ENCODE data around the gene COL27A1. TPM values are rescaled to one million over a fixed set of nuclear protein-coding genes. Genes with fewer than 3 reads are reported as not detected.
A peak's percentile ranks its signal among the peaks of the same experiment; 100 is the strongest.

Gene COL27A1
- total RNA-seq, 3 donors from 2014 or later, result 3.5 to 22.0 (median 6.7) TPM

- no peak for DNase-seq (ENCODE audit: low spot score in 2 of 2)
- intact Hi-C loops (cut with DNase I; ENCODE audit: low total_unique reads), result no loop called here
- TF ChIP-seq POLR2A (IDR thresholded peaks at IDR 0.05) (no peak), POLR2AphosphoS5 (IDR thresholded peaks at IDR 0.05) (no peak)
- TF ChIP-seq, protein P1, sequence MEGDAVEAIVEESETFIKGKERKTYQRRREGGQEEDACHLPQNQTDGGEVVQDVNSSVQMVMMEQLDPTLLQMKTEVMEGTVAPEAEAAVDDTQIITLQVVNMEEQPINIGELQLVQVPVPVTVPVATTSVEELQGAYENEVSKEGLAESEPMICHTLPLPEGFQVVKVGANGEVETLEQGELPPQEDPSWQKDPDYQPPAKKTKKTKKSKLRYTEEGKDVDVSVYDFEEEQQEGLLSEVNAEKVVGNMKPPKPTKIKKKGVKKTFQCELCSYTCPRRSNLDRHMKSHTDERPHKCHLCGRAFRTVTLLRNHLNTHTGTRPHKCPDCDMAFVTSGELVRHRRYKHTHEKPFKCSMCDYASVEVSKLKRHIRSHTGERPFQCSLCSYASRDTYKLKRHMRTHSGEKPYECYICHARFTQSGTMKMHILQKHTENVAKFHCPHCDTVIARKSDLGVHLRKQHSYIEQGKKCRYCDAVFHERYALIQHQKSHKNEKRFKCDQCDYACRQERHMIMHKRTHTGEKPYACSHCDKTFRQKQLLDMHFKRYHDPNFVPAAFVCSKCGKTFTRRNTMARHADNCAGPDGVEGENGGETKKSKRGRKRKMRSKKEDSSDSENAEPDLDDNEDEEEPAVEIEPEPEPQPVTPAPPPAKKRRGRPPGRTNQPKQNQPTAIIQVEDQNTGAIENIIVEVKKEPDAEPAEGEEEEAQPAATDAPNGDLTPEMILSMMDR (IDR thresholded peaks at IDR 0.05), result no peak
- H3K36me3 ChIP-seq, result no peaks in the 10 kb centered on the region
- no peaks in the 10 kb centered on the region for H3K9me3 ChIP-seq
- no peak overlapping the region for H3K27ac ChIP-seq
- H3K4me1 ChIP-seq, result no peaks in the 10 kb centered on the region
- no peak overlapping the region for H3K4me3 ChIP-seq
- no peaks in the 10 kb centered on the region for H3K27me3 ChIP-seq
Measured at GRCh38 chr9:114230068-114230467, 74.7 kb downstream of the COL27A1 start.

- Histone ChIP-seq H3K9me3 (no peaks in the 10 kb centered on the region), H3K27ac (no peak overlapping the region), H3K36me3 (no peaks in the 10 kb centered on the region), H3K4me1 (no peaks in the 10 kb centered on the region), H3K27me3 (no peaks in the 10 kb centered on the region), H3K4me3 (no peak overlapping the region)
- intact Hi-C loops (cut with DNase I; ENCODE audit: low total_unique reads), result no loop called here
- no peak for TF ChIP-seq POLR2AphosphoS5 (IDR thresholded peaks at IDR 0.05)
- TF ChIP-seq, protein P1 (IDR thresholded peaks at IDR 0.05), result no peak
- no peak for TF ChIP-seq POLR2A (IDR thresholded peaks at IDR 0.05)
- DNase-seq (ENCODE audit: low spot score in 2 of 2), result no peak
Measured at GRCh38 chr9:114231273-114231672, 75.9 kb downstream of the COL27A1 start.

- no peaks in the 10 kb centered on the region for H3K4me1 ChIP-seq
- intact Hi-C loops (cut with DNase I; ENCODE audit: low total_unique reads), result no loop called here
- H3K27ac ChIP-seq, result no peak overlapping the region
- H3K4me3 ChIP-seq, result no peak overlapping the region
- H3K9me3 ChIP-seq, result no peaks in the 10 kb centered on the region
- TF ChIP-seq, protein P1 (IDR thresholded peaks at IDR 0.05), result no peak
- no peak for TF ChIP-seq POLR2A (IDR thresholded peaks at IDR 0.05)
- no peak for TF ChIP-seq POLR2AphosphoS5 (IDR thresholded peaks at IDR 0.05)
- H3K36me3 ChIP-seq, result no peaks in the 10 kb centered on the region
- H3K27me3 ChIP-seq, result no peaks in the 10 kb centered on the region
- no peak for DNase-seq (ENCODE audit: low spot score in 2 of 2)
Measured at GRCh38 chr9:114231719-114232449, 76.5 kb downstream of the COL27A1 start.

DNA sequence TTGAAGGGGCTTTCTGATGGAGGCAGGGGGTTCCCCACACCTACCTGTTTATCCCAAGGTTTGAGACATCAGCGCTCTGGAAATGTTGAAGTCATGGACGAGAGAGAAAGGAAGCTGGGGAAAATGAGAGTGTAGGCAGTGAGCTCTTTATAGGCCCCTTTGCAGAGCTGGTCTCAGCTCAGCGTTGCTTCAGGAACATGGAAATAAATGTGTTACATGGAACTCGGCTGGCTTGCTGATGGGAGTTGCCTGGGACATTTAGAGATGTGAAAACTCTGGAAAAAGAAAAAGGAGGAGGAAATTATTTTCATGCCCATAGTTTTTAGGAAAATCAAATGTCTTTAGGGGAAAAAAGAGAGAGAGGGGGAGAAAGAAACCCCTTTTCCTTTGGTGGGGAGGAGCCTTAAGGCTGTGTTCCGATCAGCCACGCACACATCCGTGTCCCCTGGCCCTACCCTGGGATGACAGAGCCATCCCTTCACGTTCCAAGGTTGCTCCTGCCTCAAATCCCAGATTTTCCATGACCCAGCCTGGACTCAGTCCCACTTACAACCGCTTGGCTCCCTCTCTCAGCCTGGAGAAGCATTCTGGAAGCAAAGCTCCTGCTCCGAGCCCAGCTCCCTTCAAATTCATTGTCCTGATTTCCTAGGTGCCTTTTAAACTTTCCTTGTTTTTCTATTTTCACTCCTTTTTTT, 78.3 kb downstream of the COL27A1 start:
- Histone ChIP-seq H3K4me1 (no peaks in the 10 kb centered on the region), H3K27me3 (no peaks in the 10 kb centered on the region), H3K9me3 (no peaks in the 10 kb centered on the region), H3K4me3 (no peak overlapping the region), H3K36me3 (no peaks in the 10 kb centered on the region), H3K27ac (peak overlapping the region in 1 of 2 donors; percentile 66)
- TF ChIP-seq, protein P1 (IDR thresholded peaks at IDR 0.05), result no peak
- no peak for TF ChIP-seq POLR2AphosphoS5 (IDR thresholded peaks at IDR 0.05)
- TF ChIP-seq POLR2A (IDR thresholded peaks at IDR 0.05), result no peak
- no peak for DNase-seq (ENCODE audit: low spot score in 2 of 2)
- intact Hi-C loops (cut with DNase I; ENCODE audit: low total_unique reads), result no loop called here

- Histone ChIP-seq H3K4me3 (no peak overlapping the region), H3K9me3 (no peaks in the 10 kb centered on the region), H3K27me3 (no peaks in the 10 kb centered on the region), H3K27ac (no peak overlapping the region), H3K36me3 (no peaks in the 10 kb centered on the region), H3K4me1 (no peaks in the 10 kb centered on the region)
- no peak for DNase-seq (ENCODE audit: low spot score in 2 of 2)
- intact Hi-C loops (cut with DNase I; ENCODE audit: low total_unique reads), result no loop called here
- TF ChIP-seq POLR2AphosphoS5 (IDR thresholded peaks at IDR 0.05) (no peak), POLR2A (IDR thresholded peaks at IDR 0.05) (no peak)
- TF ChIP-seq, protein P1 (IDR thresholded peaks at IDR 0.05), result no peak
Measured at GRCh38 chr9:114235033-114235661, 79.8 kb downstream of the COL27A1 start.
